OCI-LY7 (cell line): ENCODE results near the gene KREMEN2. TPM values are rescaled to one million over a fixed set of nuclear protein-coding genes. Genes with fewer than 3 reads are reported as not detected.

Source experiments
- BruUV-seq: library from RNA; stranded (reverse); fragments of 400-500 nt; replicated peaks from 2 replicates; lab custom pipeline; 2021; lab: Mats Ljungman, UMichigan
- CTCF ChIA-PET: fragments of 300-600 bp; sonication (Branson Sonifier 250); formaldehyde crosslinking; loops from one replicate; lab custom pipeline; 2022; ENCODE audit warnings: antibody characterized with exemption; ENCODE audit not compliant: unreplicated experiment; lab: Charles Lee
- POLR2A ChIA-PET: fragments of 300-600 bp; sonication (Branson Sonifier 250); formaldehyde crosslinking; loops from one replicate; lab custom pipeline; 2022; ENCODE audit warnings: antibody characterized with exemption; lab: Charles Lee
- DNase-seq: peaks from one replicate; pipeline ENCODE4 v3.0.0-alpha.2; 2015; ENCODE audit warnings: low spot score
- H2AFZ ChIP-seq: fragments of 200-600 bp; sonication (generic), shearing (Covaris generic); 2 replicates; pipeline ENCODE4 v1.6.1; 2014; ENCODE audit warnings: mild to moderate bottlenecking, antibody characterized with exemption, low read length, moderate library complexity
- H3K27ac ChIP-seq: fragments of 200-600 bp; sonication (generic); 2 replicates; pipeline ENCODE4 v1.5.1; 2014; ENCODE audit warnings: mixed run types, low read depth, mild to moderate bottlenecking, moderate library complexity, low read length, inconsistent platforms; ENCODE audit not compliant: poor library complexity, severe bottlenecking
- H3K36me3 ChIP-seq: fragments of 200-600 bp; sonication (generic); 2 replicates; pipeline ENCODE4 v1.6.1; 2014; ENCODE audit warnings: mild to moderate bottlenecking, antibody characterized with exemption, low read length, moderate library complexity, mixed read lengths; ENCODE audit not compliant: insufficient read depth
- H3K4me1 ChIP-seq: fragments of 200-600 bp; sonication (generic); 2 replicates; pipeline ENCODE4 v1.5.1; 2014; ENCODE audit warnings: mild to moderate bottlenecking, low read length; ENCODE audit not compliant: insufficient read depth, poor library complexity, severe bottlenecking
- H3K4me2 ChIP-seq: fragments of 200-600 bp; sonication (generic); 2 replicates; pipeline ENCODE4 v1.6.1; 2014; ENCODE audit warnings: mild to moderate bottlenecking, low read length
- H3K4me3 ChIP-seq: fragments of 200-600 bp; sonication (generic); 2 replicates; pipeline ENCODE4 v1.5.1; 2014; ENCODE audit warnings: mild to moderate bottlenecking, low read depth, low read length; ENCODE audit not compliant: poor library complexity, severe bottlenecking
- H3K79me2 ChIP-seq: fragments of 200-600 bp; sonication (generic); 2 replicates; pipeline ENCODE4 v1.6.1; 2016; ENCODE audit warnings: low read depth, mild to moderate bottlenecking, low read length, moderate library complexity, mixed read lengths; ENCODE audit not compliant: insufficient read depth
- H3K9me2 ChIP-seq: fragments of 200-600 bp; sonication (generic); 2 replicates; pipeline ENCODE4 v1.6.1; 2016; ENCODE audit warnings: mild to moderate bottlenecking, low read length, mixed read lengths; ENCODE audit not compliant: insufficient read depth
- H3K9me3 ChIP-seq: fragments of 200-600 bp; sonication (generic); 2 replicates; pipeline ENCODE4 v1.6.1; 2014; ENCODE audit warnings: mild to moderate bottlenecking, mixed run types, low read length, mixed read lengths
- H4K20me1 ChIP-seq: fragments of 200-600 bp; sonication (generic); 2 replicates; pipeline ENCODE4 v1.6.1; 2014; ENCODE audit warnings: mild to moderate bottlenecking, antibody characterized with exemption, low read length, moderate library complexity, mixed read lengths; ENCODE audit not compliant: insufficient read depth
- CTCF ChIP-seq: fragments of 200-600 bp; sonication (generic); conservative IDR thresholded peaks from 2 replicates; pipeline ENCODE4 v1.5.1; 2014; ENCODE audit warnings: mild to moderate bottlenecking, antibody characterized with exemption, low read length, moderate library complexity, mixed read lengths
- EZH2phosphoT487 ChIP-seq: fragments of 200-600 bp; sonication (generic); IDR thresholded peaks from 2 replicates; pipeline ENCODE4 v1.6.1; 2018; ENCODE audit warnings: low read depth, borderline replicate concordance, mild to moderate bottlenecking, mixed run types, antibody characterized with exemption, low read length, moderate library complexity, mixed read lengths
- intact Hi-C: fragments of 100-400 bp; cut with micrococcal nuclease; formaldehyde crosslinking; loops from one replicate; pipeline ENCODE4 v1.10.0; 2022; ENCODE audit not compliant: unreplicated experiment
- total RNA-seq, 2 experiments: library from RNA; depleted of rRNA in 1 of 2; stranded (reverse); fragments of >200 nt in 1 of 2; shearing (Covaris generic) in 1 of 2; gene quantifications; 2 replicates each; pipeline ENCODE4 v1.2.3, GENCODE V29; 2014 to 2022

KREMEN2 gene
- total RNA-seq, 2 experiments from 2014 or later, result 0.09 TPM; not detected in 1

- TF ChIP-seq CTCF (no peak), EZH2phosphoT487 (no peak)
- Histone ChIP-seq H3K4me1 (peaks cover 34% of the 10 kb centered on the region), H4K20me1 (no peaks in the 10 kb centered on the region), H3K79me2 (peaks cover 27% of the 10 kb centered on the region; the same call in 1 of the 2 replicates), H3K4me2 (peak overlapping the region; percentile 41), H3K36me3 (peaks cover 71% of the 10 kb centered on the region), H3K9me3 (no peaks in the 10 kb centered on the region), H3K27ac (no peak overlapping the region), H3K4me3 (no peak overlapping the region), H3K9me2 (no peaks in the 10 kb centered on the region), H2AFZ (no peak overlapping the region)
- CTCF ChIA-PET, result no interaction called here
- intact Hi-C loops, result no loop called here
- no TSS peak for BruUV-seq
- POLR2A ChIA-PET, result interaction anchor here (0.6 kb wide), 1 partner anchor 14 kb away, joined by 3 read pairs; no protein-coding TSS in a partner anchor
- DNase-seq, result no peak
Observed at GRCh38 chr16:2977440-2977839, 13.4 kb downstream of the KREMEN2 start.

GRCh38 chr16:2979669-2980226 lies 15.7 kb downstream of the KREMEN2 start:
- DNase-seq, result peak; percentile 42
- peak overlapping the region; percentile 80 for H3K4me3 ChIP-seq
- H3K4me2 ChIP-seq, result peak overlapping the region; percentile 77
- peaks cover 48% of the 10 kb centered on the region for H3K4me1 ChIP-seq
- ChIA-PET POLR2A (no interaction called here), CTCF (no interaction called here)
- intact Hi-C loops, result loop anchor here (1.0 to 5.0 kb wide), 2 partner anchors 10 to 67 kb away; partner anchors contain the start of genes FLYWCH1 and PAQR4
- H3K79me2 ChIP-seq, result peaks cover 27% of the 10 kb centered on the region; the same call in 1 of the 2 replicates
- H3K9me3 ChIP-seq, result no peaks in the 10 kb centered on the region
- peak overlapping the region; percentile 67 for H3K27ac ChIP-seq
- no peaks in the 10 kb centered on the region for H3K9me2 ChIP-seq
- no peaks in the 10 kb centered on the region for H4K20me1 ChIP-seq
- peak overlapping the region; percentile 10; the same call in 1 of the 2 replicates for H2AFZ ChIP-seq
- peaks cover 48% of the 10 kb centered on the region for H3K36me3 ChIP-seq
- BruUV-seq, result no TSS peak
- no peak for TF ChIP-seq CTCF
- TF ChIP-seq EZH2phosphoT487, result no peak
